ENCODE results near the gene EDRF1. TPM values are rescaled to one million over a fixed set of nuclear protein-coding genes. Genes with fewer than 3 reads are reported as not detected.

Gene EDRF1
- polyA plus RNA-seq, 6 donors from 2014 or later: 10.7 to 16.8 (median 14.0) TPM

GRCh38 chr10:125756853-125757487 lies 37.5 kb downstream of the EDRF1 start:
- Mint-ChIP-seq H3K4me1 (peaks cover 0 to 11% (median 2%) of the 10 kb centered on the region in 3 donors), H3K27me3 (no peaks in the 10 kb centered on the region), H3K9me3 (no peaks in the 10 kb centered on the region), H3K4me3 (no peak overlapping the region), H3K36me3 (peaks cover 26 to 47% of the 10 kb centered on the region in 2 donors), H3K27ac (no peak overlapping the region)
- ATAC-seq (ENCODE audit: low read depth in 2 of 2): no peak
- DNase-seq: no peak

- DNase-seq (no peak), ATAC-seq (ENCODE audit: low read depth in 2 of 2) (no peak)
- H3K4me3 Mint-ChIP-seq: no peak overlapping the region
- peak overlapping the region in 2 of 6 donors; percentile 22 to 91 for H3K27ac Mint-ChIP-seq
- peaks cover 22 to 47% of the 10 kb centered on the region in 2 donors for H3K36me3 Mint-ChIP-seq
- H3K4me1 Mint-ChIP-seq: peaks cover 0 to 11% (median 1%) of the 10 kb centered on the region in 3 donors
- H3K27me3 Mint-ChIP-seq: no peaks in the 10 kb centered on the region
- no peaks in the 10 kb centered on the region for H3K9me3 Mint-ChIP-seq
Measured at GRCh38 chr10:125757742-125758141, 38.2 kb downstream of the EDRF1 start.

GRCh38 chr10:125761961-125762360 lies 42.5 kb downstream of the EDRF1 start:
- Mint-ChIP-seq H3K9me3 (no peaks in the 10 kb centered on the region), H3K4me1 (no peaks in the 10 kb centered on the region), H3K27me3 (no peaks in the 10 kb centered on the region), H3K36me3 (peaks cover 32 to 33% of the 10 kb centered on the region in 2 donors), H3K27ac (no peak overlapping the region), H3K4me3 (no peak overlapping the region)
- no peak for ATAC-seq (ENCODE audit: low read depth in 2 of 2)
- DNase-seq: no peak

GRCh38 chr10:125762692-125763648 lies 43.5 kb downstream of the EDRF1 start:
- ATAC-seq (ENCODE audit: low read depth in 2 of 2) (no peak), DNase-seq (no peak)
- no peaks in the 10 kb centered on the region for H3K27me3 Mint-ChIP-seq
- H3K4me1 Mint-ChIP-seq: no peaks in the 10 kb centered on the region
- peak overlapping the region in 1 of 6 donors; percentile 67 for H3K27ac Mint-ChIP-seq
- no peak overlapping the region for H3K4me3 Mint-ChIP-seq
- no peaks in the 10 kb centered on the region for H3K9me3 Mint-ChIP-seq
- H3K36me3 Mint-ChIP-seq: peaks cover 22 to 33% of the 10 kb centered on the region in 2 donors

- no peak for ATAC-seq (ENCODE audit: low read depth in 2 of 2)
- peaks cover 9 to 29% of the 10 kb centered on the region in 2 donors for H3K36me3 Mint-ChIP-seq
Measured at GRCh38 chr10:125765835-125766234, 46.3 kb downstream of the EDRF1 start.

GRCh38 chr10:125766511-125766910 lies 47.0 kb downstream of the EDRF1 start:
- no peaks in the 10 kb centered on the region for H3K4me1 Mint-ChIP-seq
- H3K4me3 Mint-ChIP-seq: no peak overlapping the region
- DNase-seq (no peak), ATAC-seq (ENCODE audit: low read depth in 2 of 2) (no peak)
- H3K27me3 Mint-ChIP-seq: no peaks in the 10 kb centered on the region
- no peaks in the 10 kb centered on the region for H3K9me3 Mint-ChIP-seq
- H3K27ac Mint-ChIP-seq: no peak overlapping the region
- peaks cover 4 to 29% of the 10 kb centered on the region in 2 donors for H3K36me3 Mint-ChIP-seq

More at GRCh38 chr10:125765835-125766234, 46.3 kb downstream of the EDRF1 start:
- H3K9me3 Mint-ChIP-seq: no peaks in the 10 kb centered on the region
- no peaks in the 10 kb centered on the region for H3K27me3 Mint-ChIP-seq
- no peaks in the 10 kb centered on the region for H3K4me1 Mint-ChIP-seq
- no peak overlapping the region for H3K4me3 Mint-ChIP-seq
- no peak for DNase-seq
- H3K27ac Mint-ChIP-seq: peak overlapping the region in 1 of 6 donors; percentile 14

GRCh38 chr10:125768219-125768855 lies 48.8 kb downstream of the EDRF1 start:
- Mint-ChIP-seq H3K36me3 (peaks cover 0 to 29% of the 10 kb centered on the region in 2 donors), H3K27me3 (no peaks in the 10 kb centered on the region), H3K4me3 (no peak overlapping the region), H3K9me3 (no peaks in the 10 kb centered on the region), H3K27ac (peak overlapping the region in 1 of 6 donors; percentile 45), H3K4me1 (no peaks in the 10 kb centered on the region)
- DNase-seq (no peak), ATAC-seq (ENCODE audit: low read depth in 2 of 2) (no peak)

GRCh38 chr10:125769175-125769574 lies 49.7 kb downstream of the EDRF1 start:
- ATAC-seq (ENCODE audit: low read depth in 2 of 2) (no peak), DNase-seq (no peak)
- Mint-ChIP-seq H3K27ac (peak overlapping the region in 1 of 6 donors; percentile 68), H3K4me1 (no peaks in the 10 kb centered on the region), H3K9me3 (peaks cover 0 to under 1% (median 0%) of the 10 kb centered on the region in 7 donors), H3K4me3 (no peak overlapping the region), H3K36me3 (peaks cover 2 to 23% of the 10 kb centered on the region in 2 donors), H3K27me3 (peaks cover 0 to 3% (median 2%) of the 10 kb centered on the region in 3 donors)

GRCh38 chr10:125770844-125771243 lies 51.3 kb downstream of the EDRF1 start:
- no peak for ATAC-seq (ENCODE audit: low read depth in 2 of 2)
- Mint-ChIP-seq H3K27ac (peak overlapping the region in 1 of 6 donors; percentile 53), H3K36me3 (peaks cover 8 to 13% of the 10 kb centered on the region in 2 donors), H3K27me3 (peaks cover 0 to 9% (median 7%) of the 10 kb centered on the region in 3 donors), H3K4me3 (no peak overlapping the region), H3K4me1 (no peaks in the 10 kb centered on the region), H3K9me3 (peaks cover 0 to 5% (median 0%) of the 10 kb centered on the region in 7 donors)
- no peak for DNase-seq

GRCh38 chr10:125772112-125772863 lies 52.8 kb downstream of the EDRF1 start:
- Mint-ChIP-seq H3K36me3 (peaks cover 8% of the 10 kb centered on the region in 2 donors), H3K9me3 (peaks cover 0 to 5% (median 0%) of the 10 kb centered on the region in 7 donors), H3K27me3 (peaks cover 0 to 9% (median 7%) of the 10 kb centered on the region in 3 donors), H3K27ac (peak overlapping the region in 1 of 6 donors; percentile 89), H3K4me3 (peak overlapping the region in 1 of 8 donors; percentile 41), H3K4me1 (no peaks in the 10 kb centered on the region)
- DNase-seq (no peak), ATAC-seq (ENCODE audit: low read depth in 2 of 2) (no peak)

GRCh38 chr10:125772864-125773180 lies 53.3 kb downstream of the EDRF1 start:
- no peak overlapping the region for H3K27ac Mint-ChIP-seq
- DNase-seq: no peak
- H3K36me3 Mint-ChIP-seq: peaks cover 3 to 8% of the 10 kb centered on the region in 2 donors
- peaks cover 0 to 5% (median 0%) of the 10 kb centered on the region in 7 donors for H3K9me3 Mint-ChIP-seq
- no peak overlapping the region for H3K4me3 Mint-ChIP-seq
- no peak for ATAC-seq (ENCODE audit: low read depth in 2 of 2)
- H3K4me1 Mint-ChIP-seq: no peaks in the 10 kb centered on the region
- H3K27me3 Mint-ChIP-seq: peaks cover 0 to 13% (median 7%) of the 10 kb centered on the region in 3 donors

- Mint-ChIP-seq H3K4me3 (no peak overlapping the region), H3K4me1 (no peaks in the 10 kb centered on the region), H3K9me3 (peaks cover 0 to 5% (median 0%) of the 10 kb centered on the region in 7 donors)
Measured at GRCh38 chr10:125773687-125774543, 54.4 kb downstream of the EDRF1 start.

More at GRCh38 chr10:125773687-125774543, 54.4 kb downstream of the EDRF1 start:
- H3K36me3 Mint-ChIP-seq: peaks cover 0 to 8% of the 10 kb centered on the region in 2 donors
- peaks cover 0 to 20% (median 13%) of the 10 kb centered on the region in 3 donors for H3K27me3 Mint-ChIP-seq
- H3K27ac Mint-ChIP-seq: no peak overlapping the region
- DNase-seq (no peak), ATAC-seq (ENCODE audit: low read depth in 2 of 2) (no peak)

Measured in naive B cell (primary cell).